ENCODE measurements around the gene MPC1L. TPM values are rescaled to one million over a fixed set of nuclear protein-coding genes. Genes with fewer than 3 reads are reported as not detected.
"Not testable (repeated sequence)": the region's sequence is repeated elsewhere in the genome, so short reads cannot be mapped to it uniquely, and the experiment has no call there.

MPC1L gene
- total RNA-seq, 1 experiment from 2014 or later: not detected

GRCh38 chrX:40573763-40574162 is 49.5 kb upstream of the MPC1L start:
- ChIA-PET POLR2A (no interaction called here), RAD21 (ENCODE audit: low non-redundant PET in 1 of 2, low total read pairs in 2 of 2, uncharacterized antibody in 2 of 2, unreplicated experiment in 2 of 2) (no interaction called here), CTCF (interaction anchor here (1.1 kb wide), 1 partner anchor 30 kb away, joined by 3 read pairs; no protein-coding TSS in a partner anchor)
- Histone ChIP-seq H3K4me1 (ENCODE audit: control insufficient read depth in 1 of 2, insufficient read depth in 2 of 2, low read length in 2 of 2) (no peaks in the 10 kb centered on the region), H3K9me3 (ENCODE audit: control insufficient read depth in 1 of 2, insufficient read depth in 1 of 2, low read depth in 1 of 2, low read length in 2 of 2) (no peaks in the 10 kb centered on the region), H3K27ac (ENCODE audit: low read depth, low read length) (no peak overlapping the region), H2AFZ (ENCODE audit: low read depth, low read length, poor library complexity, severe bottlenecking) (peak overlapping the region; percentile 54), H3K27me3 (ENCODE audit: insufficient read depth, low read length) (no peaks in the 10 kb centered on the region), H3K4me3 (replicated peaks in 1 of 2; ENCODE audit: low read depth in 1 of 2, low read length in 2 of 2) (no peak overlapping the region), H3K4me2 (ENCODE audit: low read length) (no peak overlapping the region), H3K36me3 (ENCODE audit: control insufficient read depth in 1 of 2, insufficient read depth in 2 of 2, low read length in 2 of 2) (no peaks in the 10 kb centered on the region), H3K79me2 (ENCODE audit: insufficient read depth, low read length) (no peaks in the 10 kb centered on the region), H3K9me2 (ENCODE audit: insufficient read depth) (no peaks in the 10 kb centered on the region), H3K9ac (ENCODE audit: low read length) (no peak overlapping the region), H4K20me1 (ENCODE audit: insufficient read depth) (no peaks in the 10 kb centered on the region)
- intact Hi-C loops (cut with micrococcal nuclease): loop anchor here (10.0 kb wide), 1 partner anchor 221 kb away; no protein-coding TSS in a partner anchor
- TF ChIP-seq RAD21 (IDR thresholded peaks at IDR 0.05; ENCODE audit: low read depth) (peak; percentile 54), POLR2A (IDR thresholded peaks at IDR 0.05; ENCODE audit: borderline replicate concordance, extremely low read depth, insufficient read depth, insufficient read length) (no peak), CBX3 (IDR thresholded peaks at IDR 0.05; ENCODE audit: low read depth) (peak; percentile 58; the same call in 1 of the 2 replicates), JUND (IDR thresholded peaks at IDR 0.05) (no peak), CTCF (IDR thresholded peaks at IDR 0.05 in 2 of 3, conservative IDR thresholded peaks at IDR 0.05 in 1 of 3; ENCODE audit: borderline replicate concordance in 1 of 3, insufficient read depth in 1 of 3, low read depth in 2 of 3, low read length in 2 of 3) (peak; percentile 68 to 98 (median 78))
- BruUV-seq (replicated peaks): no TSS peak
- peak; percentile 81 for ATAC-seq
- DNase-seq (ENCODE audit: low read depth, low spot score): no peak

- DNase-seq (ENCODE audit: low read depth, low spot score): not testable (repeated sequence)
Measured at GRCh38 chrX:40575411-40575810, 47.8 kb upstream of the MPC1L start.

More at GRCh38 chrX:40575411-40575810, 47.8 kb upstream of the MPC1L start:
- H3K27me3 ChIP-seq (ENCODE audit: insufficient read depth, low read length); H4K20me1 ChIP-seq (ENCODE audit: insufficient read depth); POLR2A ChIA-PET; H3K9me3 ChIP-seq (ENCODE audit: control insufficient read depth in 1 of 2, insufficient read depth in 1 of 2, low read depth in 1 of 2, low read length in 2 of 2); H3K36me3 ChIP-seq (ENCODE audit: control insufficient read depth in 1 of 2, insufficient read depth in 2 of 2, low read length in 2 of 2); RAD21 ChIA-PET (ENCODE audit: low non-redundant PET in 1 of 2, low total read pairs in 2 of 2, uncharacterized antibody in 2 of 2, unreplicated experiment in 2 of 2); H3K4me3 ChIP-seq (replicated peaks in 1 of 2; ENCODE audit: low read depth in 1 of 2, low read length in 2 of 2); CTCF ChIA-PET; H3K9ac ChIP-seq (ENCODE audit: low read length); ATAC-seq; H3K9me2 ChIP-seq (ENCODE audit: insufficient read depth); H3K4me1 ChIP-seq (ENCODE audit: control insufficient read depth in 1 of 2, insufficient read depth in 2 of 2, low read length in 2 of 2); BruUV-seq (replicated peaks); H2AFZ ChIP-seq (ENCODE audit: low read depth, low read length, poor library complexity, severe bottlenecking); H3K27ac ChIP-seq (ENCODE audit: low read depth, low read length); H3K4me2 ChIP-seq (ENCODE audit: low read length); H3K79me2 ChIP-seq (ENCODE audit: insufficient read depth, low read length): not testable (repeated sequence)
- intact Hi-C loops (cut with micrococcal nuclease): loop anchor here (10.0 kb wide), 1 partner anchor 219 kb away; no protein-coding TSS in a partner anchor
